Measurements from ENCODE around the gene UXT.
A peak's percentile ranks its signal among the peaks of the same experiment; 100 is the strongest.

UXT gene

DNA sequence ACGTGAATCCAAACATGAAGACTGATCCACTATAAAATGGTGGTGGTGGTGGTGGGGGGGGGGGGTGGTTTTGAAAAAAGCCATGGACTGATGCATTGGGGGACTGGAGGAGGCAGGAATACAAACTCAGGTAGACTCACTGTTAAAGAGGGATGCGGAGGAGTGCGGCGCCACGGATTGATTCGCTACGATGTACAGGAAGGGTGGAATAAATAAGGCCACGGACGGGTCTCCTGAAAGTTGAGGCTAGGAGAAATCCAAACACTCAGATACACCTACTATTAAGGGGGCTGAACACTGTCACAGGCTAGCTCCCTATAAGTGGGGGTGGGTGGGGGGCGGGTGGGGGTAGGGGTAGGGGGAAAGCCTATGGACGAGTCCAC lies 9.2 kb downstream of the UXT start:
- Histone ChIP-seq H4K91ac (ENCODE audit: low read length) (no peak overlapping the region), H3K9me3 (ENCODE audit: control insufficient read depth, low read length) (no peaks in the 10 kb centered on the region), H3K27ac (ENCODE audit: low read length, poor library complexity, severe bottlenecking) (no peak overlapping the region), H3K27me3 (ENCODE audit: control insufficient read depth in 1 of 2, insufficient read depth in 1 of 2, low read length in 2 of 2) (peaks cover 0 to 3% of the 10 kb centered on the region in 2 experiments), H3K4ac (ENCODE audit: low read depth in 1 of 2, low read length in 2 of 2) (no peak overlapping the region), H2AFZ (ENCODE audit: low read depth, low read length) (no peak overlapping the region), H4K8ac (ENCODE audit: low read length) (no peak overlapping the region), H2BK12ac (ENCODE audit: low read length in 2 of 2) (no peak overlapping the region), H2BK5ac (ENCODE audit: low read depth, low read length, poor library complexity, severe bottlenecking) (no peak overlapping the region), H3K4me3 (ENCODE audit: insufficient read depth in 1 of 2, low read depth in 1 of 2, low read length in 2 of 2) (peak overlapping the region; percentile 80 to 82), H3K4me1 (ENCODE audit: control insufficient read depth, insufficient read depth, low read depth, low read length) (peaks cover 13% of the 10 kb centered on the region), H3K23ac (ENCODE audit: low read length in 2 of 2) (no peak overlapping the region), H3K36me3 (ENCODE audit: control insufficient read depth in 1 of 2, insufficient read depth in 2 of 2, low read depth in 1 of 2, low read length in 2 of 2) (peaks cover 4 to 28% of the 10 kb centered on the region in 2 experiments), H2BK120ac (ENCODE audit: low read depth, low read length) (no peak overlapping the region), H3K9ac (ENCODE audit: low read length) (peak overlapping the region; percentile 89), H3K14ac (ENCODE audit: low read length in 2 of 2) (no peak overlapping the region), H2BK15ac (ENCODE audit: low read depth, poor library complexity, severe bottlenecking) (no peak overlapping the region), H3K18ac (ENCODE audit: low read depth in 1 of 2, low read length in 2 of 2) (peak overlapping the region in 1 of 2 experiments; percentile 90), H3K4me2 (ENCODE audit: low read length, poor library complexity, severe bottlenecking) (peak overlapping the region; percentile 58), H3K79me1 (replicated peaks; ENCODE audit: low read length, poor library complexity, severe bottlenecking) (peaks cover 3% of the 10 kb centered on the region), H2AK5ac (ENCODE audit: low read length, severe bottlenecking) (no peak overlapping the region)
- WGBS: 11% methylated on average over 1 of the region's 11 CpGs
- no peak for DNase-seq

DNA sequence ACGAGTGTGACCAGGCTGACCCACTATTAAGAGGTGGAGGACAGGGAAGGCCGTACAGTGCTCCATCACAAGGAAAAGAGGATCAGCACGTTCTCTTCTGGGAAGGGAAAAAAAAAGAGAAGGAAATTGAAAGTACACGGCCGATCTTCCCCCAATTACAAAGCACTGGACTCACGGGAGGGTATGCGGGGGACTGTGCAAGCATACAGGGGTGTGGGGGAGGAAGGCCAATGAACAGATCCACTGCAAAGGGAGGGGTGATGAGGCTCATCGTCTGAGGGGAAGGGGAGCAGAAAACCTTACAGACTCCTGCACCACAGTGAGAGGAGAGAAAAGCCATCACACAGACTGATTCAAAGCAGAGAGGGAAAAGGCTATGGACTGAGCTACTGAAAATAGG lies 9.7 kb downstream of the UXT start:
- Histone ChIP-seq H2AFZ (ENCODE audit: low read depth, low read length) (no peak overlapping the region), H3K27me3 (ENCODE audit: control insufficient read depth in 1 of 2, insufficient read depth in 1 of 2, low read length in 2 of 2) (peaks cover 0 to 3% of the 10 kb centered on the region in 2 experiments), H2BK15ac (ENCODE audit: low read depth, poor library complexity, severe bottlenecking) (no peak overlapping the region), H2BK5ac (ENCODE audit: low read depth, low read length, poor library complexity, severe bottlenecking) (no peak overlapping the region), H2BK12ac (ENCODE audit: low read length in 2 of 2) (no peak overlapping the region), H3K23ac (ENCODE audit: low read length in 2 of 2) (no peak overlapping the region), H2AK5ac (ENCODE audit: low read length, severe bottlenecking) (no peak overlapping the region), H3K14ac (ENCODE audit: low read length in 2 of 2) (no peak overlapping the region), H4K91ac (ENCODE audit: low read length) (no peak overlapping the region), H3K79me1 (replicated peaks; ENCODE audit: low read length, poor library complexity, severe bottlenecking) (peaks cover 3% of the 10 kb centered on the region), H3K9ac (ENCODE audit: low read length) (peak overlapping the region; percentile 89), H3K27ac (ENCODE audit: low read length, poor library complexity, severe bottlenecking) (no peak overlapping the region), H2BK120ac (ENCODE audit: low read depth, low read length) (no peak overlapping the region), H3K36me3 (ENCODE audit: control insufficient read depth in 1 of 2, insufficient read depth in 2 of 2, low read depth in 1 of 2, low read length in 2 of 2) (peaks cover 9 to 28% of the 10 kb centered on the region in 2 experiments), H3K9me3 (ENCODE audit: control insufficient read depth, low read length) (no peaks in the 10 kb centered on the region), H3K4ac (ENCODE audit: low read depth in 1 of 2, low read length in 2 of 2) (no peak overlapping the region), H3K4me3 (ENCODE audit: insufficient read depth in 1 of 2, low read depth in 1 of 2, low read length in 2 of 2) (peak overlapping the region in 1 of 2 experiments; percentile 82), H3K4me1 (ENCODE audit: control insufficient read depth, insufficient read depth, low read depth, low read length) (peaks cover 13% of the 10 kb centered on the region), H3K18ac (ENCODE audit: low read depth in 1 of 2, low read length in 2 of 2) (peak overlapping the region in 1 of 2 experiments; percentile 11), H4K8ac (ENCODE audit: low read length) (no peak overlapping the region), H3K4me2 (ENCODE audit: low read length, poor library complexity, severe bottlenecking) (peak overlapping the region; percentile 58)
- 77% methylated on average over 4 of the region's 8 CpGs for WGBS
- no peak for DNase-seq

DNA sequence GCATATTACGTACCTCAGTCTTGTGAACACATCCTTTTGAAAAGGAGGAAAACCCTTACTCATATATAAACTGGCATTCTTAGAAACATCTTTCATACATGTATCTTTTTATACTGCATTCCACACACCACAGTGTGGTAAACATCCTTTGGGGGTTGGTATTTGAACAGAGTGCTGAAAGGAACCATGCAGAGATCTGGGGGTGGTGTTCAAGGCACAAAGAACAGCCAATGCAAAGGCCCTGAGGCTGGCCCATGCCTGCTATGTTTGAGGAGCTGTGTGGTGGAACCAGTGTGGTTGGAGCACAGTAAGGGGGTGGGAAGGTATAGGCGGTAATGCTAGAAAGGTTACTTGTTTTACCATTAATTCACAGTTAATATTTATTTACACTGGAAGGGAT lies 10.6 kb downstream of the UXT start:
- H3K27me3 ChIP-seq (ENCODE audit: control insufficient read depth in 1 of 2, insufficient read depth in 1 of 2, low read length in 2 of 2): peaks cover 0 to 3% of the 10 kb centered on the region in 2 experiments
- no peak overlapping the region for H4K8ac ChIP-seq (ENCODE audit: low read length)

DNA sequence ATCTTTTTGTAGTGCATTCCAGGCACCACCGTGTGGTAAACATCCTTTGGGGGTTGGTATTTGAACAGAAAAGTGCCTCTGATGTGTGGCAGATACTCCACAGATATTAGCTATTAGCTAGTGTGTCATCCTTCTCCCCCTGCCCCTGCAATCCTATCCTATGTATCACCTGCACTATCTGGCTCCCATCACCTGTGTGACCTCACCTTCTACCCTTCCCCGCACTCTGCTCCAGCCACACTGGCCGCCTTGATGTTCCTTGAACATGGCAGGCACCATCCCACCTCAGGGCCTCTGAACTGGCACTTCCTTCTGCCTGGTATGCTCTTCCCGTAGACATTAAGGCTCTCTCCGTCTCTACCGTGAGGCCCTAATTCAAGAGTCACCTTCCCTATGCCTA lies 12.3 kb downstream of the UXT start:
- Histone ChIP-seq H3K18ac (ENCODE audit: low read depth in 1 of 2, low read length in 2 of 2) (no peak overlapping the region), H2BK5ac (ENCODE audit: low read depth, low read length, poor library complexity, severe bottlenecking) (no peak overlapping the region), H3K4me3 (ENCODE audit: insufficient read depth in 1 of 2, low read depth in 1 of 2, low read length in 2 of 2) (no peak overlapping the region), H3K9me3 (ENCODE audit: control insufficient read depth, low read length) (no peaks in the 10 kb centered on the region), H3K4me2 (ENCODE audit: low read length, poor library complexity, severe bottlenecking) (no peak overlapping the region), H3K4me1 (ENCODE audit: control insufficient read depth, insufficient read depth, low read depth, low read length) (peaks cover 13% of the 10 kb centered on the region), H3K79me1 (replicated peaks; ENCODE audit: low read length, poor library complexity, severe bottlenecking) (peaks cover 3% of the 10 kb centered on the region), H3K27me3 (ENCODE audit: control insufficient read depth in 1 of 2, insufficient read depth in 1 of 2, low read length in 2 of 2) (no peaks in the 10 kb centered on the region), H3K9ac (ENCODE audit: low read length) (no peak overlapping the region), H2BK12ac (ENCODE audit: low read length in 2 of 2) (no peak overlapping the region), H3K27ac (ENCODE audit: low read length, poor library complexity, severe bottlenecking) (no peak overlapping the region), H3K23ac (ENCODE audit: low read length in 2 of 2) (no peak overlapping the region), H3K14ac (ENCODE audit: low read length in 2 of 2) (no peak overlapping the region), H4K91ac (ENCODE audit: low read length) (no peak overlapping the region), H2BK15ac (ENCODE audit: low read depth, poor library complexity, severe bottlenecking) (no peak overlapping the region), H3K4ac (ENCODE audit: low read depth in 1 of 2, low read length in 2 of 2) (no peak overlapping the region), H2BK120ac (ENCODE audit: low read depth, low read length) (no peak overlapping the region), H2AFZ (ENCODE audit: low read depth, low read length) (no peak overlapping the region), H2AK5ac (ENCODE audit: low read length, severe bottlenecking) (no peak overlapping the region), H3K36me3 (ENCODE audit: control insufficient read depth in 1 of 2, insufficient read depth in 2 of 2, low read depth in 1 of 2, low read length in 2 of 2) (peaks cover 8 to 17% of the 10 kb centered on the region in 2 experiments), H4K8ac (ENCODE audit: low read length) (no peak overlapping the region)
- 92% methylated on average over 2 of the region's 6 CpGs for WGBS
- DNase-seq: no peak

More for the DNA sequence above, 10.6 kb downstream of the UXT start:
- H2BK5ac ChIP-seq (ENCODE audit: low read depth, low read length, poor library complexity, severe bottlenecking): no peak overlapping the region
- no peak overlapping the region for H3K4me2 ChIP-seq (ENCODE audit: low read length, poor library complexity, severe bottlenecking)
- no peak overlapping the region for H3K23ac ChIP-seq (ENCODE audit: low read length in 2 of 2)
- 73% methylated on average over 1 of the region's 2 CpGs for WGBS
- peaks cover 10 to 25% of the 10 kb centered on the region in 2 experiments for H3K36me3 ChIP-seq (ENCODE audit: control insufficient read depth in 1 of 2, insufficient read depth in 2 of 2, low read depth in 1 of 2, low read length in 2 of 2)
- H3K4ac ChIP-seq (ENCODE audit: low read depth in 1 of 2, low read length in 2 of 2): no peak overlapping the region
- no peak overlapping the region for H2BK12ac ChIP-seq (ENCODE audit: low read length in 2 of 2)
- no peak overlapping the region for H3K18ac ChIP-seq (ENCODE audit: low read depth in 1 of 2, low read length in 2 of 2)
- peaks cover 3% of the 10 kb centered on the region for H3K79me1 ChIP-seq (replicated peaks; ENCODE audit: low read length, poor library complexity, severe bottlenecking)
- H3K4me1 ChIP-seq (ENCODE audit: control insufficient read depth, insufficient read depth, low read depth, low read length): peaks cover 13% of the 10 kb centered on the region
- no peak overlapping the region for H3K14ac ChIP-seq (ENCODE audit: low read length in 2 of 2)
- H2BK15ac ChIP-seq (ENCODE audit: low read depth, poor library complexity, severe bottlenecking): no peak overlapping the region
- H3K4me3 ChIP-seq (ENCODE audit: insufficient read depth in 1 of 2, low read depth in 1 of 2, low read length in 2 of 2): peak overlapping the region in 1 of 2 experiments; percentile 82
- no peak overlapping the region for H4K91ac ChIP-seq (ENCODE audit: low read length)
- no peak overlapping the region for H2AFZ ChIP-seq (ENCODE audit: low read depth, low read length)
- peak overlapping the region; percentile 89 for H3K9ac ChIP-seq (ENCODE audit: low read length)
- no peak overlapping the region for H2AK5ac ChIP-seq (ENCODE audit: low read length, severe bottlenecking)
- H3K27ac ChIP-seq (ENCODE audit: low read length, poor library complexity, severe bottlenecking): no peak overlapping the region
- no peak for DNase-seq
- H2BK120ac ChIP-seq (ENCODE audit: low read depth, low read length): no peak overlapping the region
- no peaks in the 10 kb centered on the region for H3K9me3 ChIP-seq (ENCODE audit: control insufficient read depth, low read length)

All from mesenchymal stem cell (in vitro differentiated cells and primary cell).